HG02571 (cell line): ENCODE measurements around the gene AKR1A1.
"Not testable (repeated sequence)": the region's sequence is repeated elsewhere in the genome, so short reads cannot be mapped to it uniquely, and the experiment has no call there.

Source experiments
- ATAC-seq: cut with Tn5 transposase; IDR thresholded peaks from one replicate; pipeline ENCODE4 v1.9.1; 2021; ENCODE audit warnings: mild to moderate bottlenecking, moderate library complexity; ENCODE audit not compliant: unreplicated experiment

AKR1A1 gene

DNA sequence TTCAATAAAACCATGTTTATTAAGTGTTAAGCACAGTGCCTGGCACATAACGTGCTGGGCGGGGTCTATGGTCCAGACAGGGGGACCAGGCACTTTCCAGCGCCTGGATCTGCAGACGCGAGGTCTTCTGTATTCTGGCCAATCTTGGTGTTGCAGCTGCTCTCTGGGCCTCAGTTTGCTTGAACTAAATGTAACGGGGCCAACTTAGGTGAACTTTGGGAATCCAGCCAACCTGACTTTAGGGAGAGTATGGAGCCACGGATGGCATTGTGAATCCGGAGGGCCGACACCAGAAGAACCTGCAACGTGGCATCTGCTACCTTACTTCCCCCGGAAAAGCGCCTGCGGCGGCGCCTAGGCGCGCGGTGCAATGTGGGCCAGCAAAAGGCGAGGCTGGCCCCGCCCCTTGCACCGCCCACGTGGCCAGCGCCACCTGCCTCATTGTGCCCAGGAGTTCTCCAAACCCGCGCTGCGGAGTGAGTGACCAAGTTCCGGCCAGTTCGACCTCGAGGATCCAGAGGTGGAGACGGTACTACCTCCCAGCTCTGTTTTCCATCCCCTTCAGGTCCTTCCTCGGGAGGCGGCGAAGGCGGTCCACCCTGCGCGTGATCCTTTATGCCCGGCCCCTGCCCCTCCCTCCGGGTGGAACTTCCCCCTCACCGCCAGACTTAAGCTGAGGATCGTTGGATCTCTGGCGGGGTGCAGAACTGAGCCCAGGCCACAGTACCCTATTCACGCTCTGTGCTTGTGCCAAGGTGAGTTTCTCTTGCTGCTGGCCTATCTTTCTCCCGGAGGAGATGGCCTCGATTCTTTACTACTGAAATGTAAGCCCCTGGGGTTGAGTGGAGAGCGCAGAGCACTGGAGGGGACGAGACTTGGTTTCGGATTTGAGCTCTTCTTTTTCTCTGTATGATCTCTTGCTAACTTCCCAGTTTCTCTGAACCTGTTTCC lies at the start of gene AKR1A1:
Gene AKR1A1, plus strand, starts transcription at position 426 of the 951 bp plus-strand sequence. CDS start 10,969 bp downstream, outside the sequence.
- ATAC-seq, result peak; percentile 80

GRCh38 chr1:45501505-45501859 lies 49.1 kb upstream of the AKR1A1 start:
- ATAC-seq, result no peak

- no peak for ATAC-seq
These were observed 46.9 kb upstream of the AKR1A1 start for GRCh38 chr1:45503462-45504360.

DNA sequence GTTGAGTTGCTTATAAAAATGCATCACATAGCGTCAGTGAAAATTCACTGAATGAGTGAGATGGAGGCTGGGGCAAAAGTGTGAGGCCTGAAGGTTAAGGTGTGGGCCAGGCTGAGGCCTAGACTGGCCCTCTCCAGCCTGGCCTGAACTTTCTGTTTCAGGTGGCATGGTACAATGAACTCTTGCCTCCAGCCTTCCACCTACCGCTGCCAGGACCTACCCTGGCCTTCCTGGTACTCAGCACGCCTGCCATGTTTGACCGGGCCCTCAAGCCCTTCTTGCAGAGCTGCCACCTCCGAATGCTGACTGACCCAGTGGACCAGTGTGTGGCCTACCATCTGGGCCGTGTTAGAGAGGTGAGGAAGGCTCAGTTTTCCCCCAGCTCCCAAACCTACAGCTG lies 43.4 kb upstream of the AKR1A1 start:
- no peak for ATAC-seq

GRCh38 chr1:45507893-45508292 lies 42.7 kb upstream of the AKR1A1 start:
- no peak for ATAC-seq

- ATAC-seq, result no peak
These were observed 42.1 kb upstream of the AKR1A1 start for GRCh38 chr1:45508295-45509151.

- ATAC-seq, result no peak
These were observed 40.3 kb upstream of the AKR1A1 start for GRCh38 chr1:45510036-45510971.

GRCh38 chr1:45510972-45511527 lies 39.6 kb upstream of the AKR1A1 start:
- ATAC-seq, result no peak

DNA sequence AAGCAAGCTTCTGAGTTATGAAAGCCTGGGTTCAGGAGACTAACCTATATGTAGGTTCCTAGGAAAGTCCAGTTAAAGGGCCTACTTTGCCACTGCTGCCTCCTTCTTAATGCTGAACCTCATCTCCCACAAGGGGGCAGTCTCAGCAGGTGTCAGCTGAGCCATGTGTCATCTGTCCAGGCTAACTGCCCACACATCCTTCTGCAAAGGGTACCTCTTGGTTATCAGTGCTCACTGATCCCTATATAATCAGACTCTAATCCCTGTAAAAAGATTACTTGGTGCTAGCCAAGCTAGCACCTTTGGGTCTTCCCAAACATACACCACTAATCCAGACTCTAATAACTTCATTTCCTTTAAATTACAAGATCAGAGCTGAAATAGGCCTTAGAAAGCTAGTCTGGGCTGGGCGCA lies 38.0 kb upstream of the AKR1A1 start:
- no peak for ATAC-seq

DNA sequence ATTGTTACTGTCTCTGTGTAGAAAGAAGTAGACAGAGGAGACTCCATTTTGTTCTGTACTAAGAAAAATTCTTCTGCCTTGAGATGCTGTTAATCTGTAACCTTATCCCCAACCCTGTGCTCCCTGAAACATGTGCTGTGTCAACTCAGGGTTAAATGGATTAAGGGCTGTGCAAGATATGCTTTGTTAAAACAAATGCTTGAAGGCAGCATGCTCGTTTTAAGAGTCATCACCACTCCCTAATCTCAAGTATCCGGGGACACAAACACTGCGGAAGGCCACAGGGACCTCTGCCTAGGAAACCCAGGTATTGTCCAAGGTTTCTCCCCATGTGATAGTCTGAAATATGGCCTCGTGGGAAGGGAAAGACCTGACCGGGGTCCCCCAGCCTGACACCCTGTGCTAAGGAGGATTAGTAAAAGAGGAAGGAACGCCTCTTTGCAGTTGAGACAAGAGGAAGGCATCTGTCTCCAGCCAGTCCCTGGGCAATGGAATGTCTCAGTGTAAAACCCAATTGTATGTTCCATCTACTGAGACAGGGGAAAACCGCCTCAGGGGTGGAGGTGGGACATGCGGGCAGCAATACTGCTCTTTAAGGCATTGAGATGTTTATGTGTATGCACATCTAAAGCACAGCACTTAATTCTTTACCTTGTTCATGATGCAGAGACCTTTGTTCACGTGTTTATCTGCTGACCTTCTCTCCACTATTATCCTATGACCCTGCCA lies 36.9 kb upstream of the AKR1A1 start:
- not testable (repeated sequence) for ATAC-seq

GRCh38 chr1:45516036-45516435 lies 34.6 kb upstream of the AKR1A1 start:
- ATAC-seq, result no peak

DNA sequence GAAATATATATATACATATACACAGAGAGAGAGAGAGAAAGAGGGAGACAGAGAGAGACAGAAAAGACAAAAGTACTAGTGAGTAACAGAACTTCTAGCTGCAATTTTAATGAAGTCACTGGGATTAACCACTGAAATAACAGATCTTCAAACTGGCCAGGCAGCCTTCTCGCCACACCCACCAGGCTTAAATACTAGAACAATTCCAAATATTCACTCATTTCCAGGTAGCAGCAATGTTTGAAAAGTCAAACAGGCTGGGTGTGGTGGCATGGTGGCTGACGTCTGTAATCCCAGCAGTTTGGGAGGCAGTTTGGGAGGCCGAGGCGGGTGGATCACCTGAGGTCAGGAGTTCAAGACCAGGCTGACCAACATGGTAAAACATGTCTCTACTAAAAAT lies 34.2 kb upstream of the AKR1A1 start:
- no peak for ATAC-seq

DNA sequence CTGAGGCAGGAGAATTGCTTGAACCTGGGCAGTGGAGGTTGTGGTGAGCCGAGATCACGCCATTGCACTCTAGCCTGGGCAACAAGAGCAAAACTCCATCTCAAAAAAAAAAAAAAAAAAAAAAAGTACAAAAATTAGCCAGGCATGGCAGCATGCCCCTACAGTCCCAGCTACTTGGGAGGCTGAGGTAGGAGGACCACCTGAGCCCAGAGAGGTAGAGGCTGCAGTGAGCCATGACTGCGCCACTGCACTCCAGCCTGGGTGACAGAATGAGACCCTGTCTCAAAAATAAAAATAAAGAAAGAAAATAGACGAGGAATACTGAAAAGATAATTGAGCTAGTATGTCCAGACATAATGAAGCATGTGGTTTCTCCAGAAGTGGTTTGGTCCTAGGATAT lies 32.3 kb upstream of the AKR1A1 start:
- not testable (repeated sequence) for ATAC-seq

DNA sequence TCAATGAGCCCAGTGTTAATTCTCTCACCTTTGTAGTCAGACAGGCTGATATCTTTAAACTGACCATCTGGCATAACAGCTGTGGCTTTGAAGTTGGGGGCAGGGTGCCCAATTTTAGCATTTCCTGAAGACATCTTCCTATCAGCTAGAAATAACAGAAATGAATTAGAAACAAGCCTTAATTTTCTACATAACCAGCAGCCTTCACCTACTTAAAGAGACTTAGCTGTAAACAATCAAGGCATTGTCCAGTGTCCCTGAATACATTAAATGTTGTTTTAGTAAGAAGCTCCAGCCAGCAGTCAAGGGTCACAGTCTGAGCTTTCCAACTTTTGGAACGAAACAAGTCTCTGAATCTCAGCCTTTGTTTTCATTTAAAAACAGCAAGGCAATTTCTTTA lies 31.7 kb upstream of the AKR1A1 start:
- no peak for ATAC-seq

GRCh38 chr1:45519774-45520173 lies 30.9 kb upstream of the AKR1A1 start:
- not testable (repeated sequence) for ATAC-seq

- ATAC-seq, result peak; percentile 77
These were observed 29.0 kb upstream of the AKR1A1 start, which contains the start of gene PRDX1 for GRCh38 chr1:45521413-45522323. Gene PRDX1, minus strand, starts transcription at chr1:45521884. Its CDS starts 2,841 bp downstream, at chr1:45519043.

DNA sequence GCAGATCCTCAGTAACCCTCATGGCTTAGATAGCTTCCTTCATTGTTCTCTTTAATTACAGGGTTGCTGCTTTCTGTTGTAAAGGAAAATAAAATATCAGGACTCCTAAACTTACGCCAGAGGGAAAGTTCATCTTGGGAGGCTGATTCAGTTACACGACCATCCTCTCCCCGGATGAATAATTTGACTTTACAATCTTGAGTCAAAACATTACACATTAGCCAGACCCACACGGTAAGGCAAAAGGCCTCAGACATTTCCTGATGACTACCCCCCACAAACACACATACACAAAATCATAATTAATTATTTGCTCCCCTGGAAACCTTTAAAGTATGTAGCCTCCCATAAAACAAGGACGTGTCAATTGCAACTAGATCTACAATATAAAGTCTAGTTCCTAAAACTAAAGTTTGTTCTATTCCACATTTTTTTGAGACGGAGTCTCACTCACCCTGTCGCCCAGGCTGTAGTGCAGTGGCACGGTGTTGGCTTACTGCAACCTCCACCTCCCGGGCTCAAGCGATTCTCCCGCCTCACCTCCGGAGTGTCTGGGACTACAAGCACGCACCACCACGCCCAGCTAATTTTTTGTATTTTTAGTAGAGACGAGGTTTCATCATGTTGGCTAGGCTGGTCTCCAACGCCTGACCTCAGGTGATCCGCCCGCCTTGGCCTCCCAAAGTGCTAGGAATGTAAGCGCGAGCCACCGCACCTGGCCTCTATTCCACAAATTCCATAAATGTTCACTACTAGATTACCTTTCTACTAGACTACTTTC lies 28.1 kb upstream of the AKR1A1 start:
- no peak for ATAC-seq
